Subcutaneous abdominal adipose tissue (tissue), 5 donors: ENCODE results near the gene TMTC1.

Source experiments
- H3K27ac ChIP-seq: one replicate; pipeline ENCODE4 v1.7.0; 2013; ENCODE audit warnings: low read depth, mild to moderate bottlenecking, inconsistent platforms, low read length, moderate library complexity
- H3K27me3 ChIP-seq, 5 donors: one replicate each; pipeline ENCODE4 v1.7.0; 2013; ENCODE audit warnings: low read length in 5 of 5, inconsistent platforms in 1 of 5; ENCODE audit not compliant: control insufficient read depth in 5 of 5, insufficient read depth in 4 of 5
- H3K36me3 ChIP-seq, 5 donors: one replicate each; pipeline ENCODE4 v1.7.0; 2013; ENCODE audit warnings: low read length in 5 of 5; ENCODE audit not compliant: control insufficient read depth in 5 of 5, insufficient read depth in 5 of 5
- H3K4me1 ChIP-seq, 5 donors: one replicate each; pipeline ENCODE4 v1.7.0; 2013; ENCODE audit warnings: low read length in 5 of 5, mild to moderate bottlenecking in 3 of 5, moderate library complexity in 1 of 5; ENCODE audit not compliant: control insufficient read depth in 5 of 5, insufficient read depth in 5 of 5
- H3K4me3 ChIP-seq, 5 donors: one replicate each; pipeline ENCODE4 v1.7.0; 2013; ENCODE audit warnings: low read length in 5 of 5, low read depth in 1 of 5
- H3K9ac ChIP-seq, 5 donors: one replicate each; pipeline ENCODE4 v1.7.0; 2013; ENCODE audit warnings: low read length in 5 of 5, mild to moderate bottlenecking in 4 of 5, moderate library complexity in 3 of 5
- H3K9me3 ChIP-seq, 5 donors: one replicate each; pipeline ENCODE4 v1.7.0; 2013; ENCODE audit warnings: low read length in 5 of 5; ENCODE audit not compliant: control insufficient read depth in 5 of 5
- donor health status: healthy.
- donor health status: healthy.
- donor health status: healthy.
- donor health status: healthy.
- donor health status: healthy.

Gene TMTC1

DNA sequence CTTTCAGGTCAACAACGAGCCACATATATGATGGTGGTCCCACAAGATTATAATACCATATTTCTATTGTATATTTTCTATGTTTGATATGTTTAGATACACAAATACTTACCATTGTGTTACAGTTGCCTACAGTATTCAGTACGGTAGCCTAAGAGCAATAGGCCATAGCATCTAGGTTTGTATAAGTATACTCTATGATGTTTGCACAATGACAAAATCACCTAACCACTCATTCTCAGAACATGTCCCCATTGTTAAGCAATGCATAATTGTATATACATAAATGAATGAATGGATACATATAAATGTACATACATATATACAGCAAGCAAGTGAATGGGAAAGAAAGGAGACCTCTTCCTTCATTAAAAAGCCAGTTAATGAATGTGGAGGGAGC is 23.8 kb downstream of the TMTC1 start:
- H3K4me3 ChIP-seq: no peak overlapping the region

DNA sequence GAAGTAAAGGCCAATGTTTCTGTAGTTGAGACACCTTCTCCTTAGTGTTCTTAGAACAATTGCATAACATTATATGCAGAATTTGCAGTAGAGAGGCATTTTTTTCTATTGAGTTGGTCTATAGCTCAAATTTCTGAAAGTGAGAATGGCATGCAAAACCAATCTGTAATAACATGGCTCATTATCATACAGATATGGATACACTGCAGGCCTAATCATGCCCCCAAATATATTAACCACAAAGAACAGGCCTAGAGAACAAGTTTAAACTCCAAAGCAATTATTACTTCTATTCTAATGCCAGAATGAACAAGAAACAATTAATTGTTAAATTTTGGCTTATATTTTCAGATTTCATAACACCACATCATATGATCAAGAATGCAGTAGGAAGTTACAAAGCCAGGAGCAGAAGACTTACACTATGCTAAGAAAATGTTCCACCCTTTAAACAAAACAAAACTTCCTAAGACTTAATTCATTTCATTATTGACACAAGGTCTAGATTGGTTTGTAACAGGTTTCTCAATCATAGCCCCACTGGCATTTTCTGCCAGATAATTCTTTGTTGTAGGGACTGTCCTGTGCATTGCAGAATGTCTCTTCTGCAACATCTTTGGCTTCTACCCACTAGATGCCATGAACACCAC is 26.9 kb downstream of the TMTC1 start:
- no peak overlapping the region for H3K27ac ChIP-seq
- peaks cover 0 to 16% (median 8%) of the 10 kb centered on the region in 5 donors for H3K4me1 ChIP-seq
- H3K9me3 ChIP-seq: no peaks in the 10 kb centered on the region
- H3K4me3 ChIP-seq: no peak overlapping the region
- H3K27me3 ChIP-seq: no peaks in the 10 kb centered on the region
- peaks cover 2 to 25% (median 6%) of the 10 kb centered on the region in 5 donors for H3K36me3 ChIP-seq
- H3K9ac ChIP-seq: no peak overlapping the region

More for the DNA sequence above, 23.8 kb downstream of the TMTC1 start:
- Histone ChIP-seq H3K9ac (no peak overlapping the region), H3K27ac (no peak overlapping the region), H3K4me1 (peaks cover 8 to 27% (median 16%) of the 10 kb centered on the region in 5 donors), H3K27me3 (no peaks in the 10 kb centered on the region), H3K9me3 (no peaks in the 10 kb centered on the region), H3K36me3 (peaks cover 0 to 15% (median 0%) of the 10 kb centered on the region in 5 donors)

DNA sequence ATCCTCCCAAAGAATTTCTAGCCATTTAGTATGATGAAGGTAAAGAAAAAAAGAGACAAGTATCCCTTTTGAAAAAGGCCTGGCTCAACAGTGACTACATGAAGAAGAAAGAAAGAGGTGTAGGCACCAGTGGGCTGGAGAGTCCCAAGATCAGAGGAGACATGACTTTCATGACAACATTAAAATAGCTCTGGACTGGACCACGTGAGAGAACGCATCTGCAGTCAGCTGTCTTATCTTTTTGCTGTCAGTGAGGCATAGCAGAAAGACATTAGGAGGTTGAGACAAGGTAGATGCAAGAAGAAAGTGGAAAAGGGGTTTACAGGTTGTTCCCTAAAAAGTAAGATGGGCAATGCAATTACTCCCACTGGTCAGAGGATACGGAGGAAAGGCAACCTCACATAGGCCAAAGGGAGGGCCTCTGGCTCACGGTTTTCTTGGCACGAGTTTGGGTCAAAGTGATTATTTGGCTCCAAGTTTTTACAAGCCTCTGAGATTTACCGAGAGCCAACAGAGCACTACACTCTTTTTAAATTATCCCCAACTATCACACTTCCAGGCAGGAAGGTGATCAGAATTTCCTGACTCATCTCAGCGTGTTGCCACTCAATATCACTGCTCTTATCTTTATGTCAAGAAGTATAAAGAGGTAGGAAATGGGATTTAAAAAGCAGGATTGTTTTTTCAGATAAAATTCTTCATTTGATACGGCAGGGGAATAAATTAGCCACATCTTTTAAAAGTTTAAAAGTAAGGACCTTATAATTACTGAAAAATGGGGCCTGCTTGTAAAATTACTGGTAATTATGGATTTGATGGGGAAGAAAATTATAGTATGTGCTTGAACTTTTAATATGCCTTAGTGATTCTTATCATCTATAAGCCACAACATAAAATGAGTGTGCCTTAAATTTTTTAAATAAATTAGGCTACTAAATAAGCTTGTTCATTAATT is 29.2 kb downstream of the TMTC1 start:
- H3K9ac ChIP-seq: no peak overlapping the region
- no peak overlapping the region for H3K4me3 ChIP-seq
- H3K27ac ChIP-seq: no peak overlapping the region
- H3K9me3 ChIP-seq: no peaks in the 10 kb centered on the region
- no peaks in the 10 kb centered on the region for H3K27me3 ChIP-seq
- peaks cover 0 to 16% (median 8%) of the 10 kb centered on the region in 5 donors for H3K4me1 ChIP-seq
- peaks cover 6 to 41% (median 22%) of the 10 kb centered on the region in 5 donors for H3K36me3 ChIP-seq

GRCh38 chr12:29752121-29752520 is 31.6 kb downstream of the TMTC1 start:
- Histone ChIP-seq H3K4me1 (peaks cover 0 to 12% (median 5%) of the 10 kb centered on the region in 5 donors), H3K9ac (no peak overlapping the region), H3K4me3 (no peak overlapping the region), H3K27ac (no peak overlapping the region), H3K36me3 (peaks cover 6 to 30% (median 26%) of the 10 kb centered on the region in 5 donors), H3K9me3 (no peaks in the 10 kb centered on the region), H3K27me3 (no peaks in the 10 kb centered on the region)

GRCh38 chr12:29751676-29752075 is 32.1 kb downstream of the TMTC1 start:
- Histone ChIP-seq H3K27ac (no peak overlapping the region), H3K4me3 (no peak overlapping the region), H3K36me3 (peaks cover 6 to 30% (median 26%) of the 10 kb centered on the region in 5 donors), H3K9ac (no peak overlapping the region), H3K9me3 (no peaks in the 10 kb centered on the region), H3K4me1 (peaks cover 0 to 8% (median 5%) of the 10 kb centered on the region in 5 donors), H3K27me3 (no peaks in the 10 kb centered on the region)

DNA sequence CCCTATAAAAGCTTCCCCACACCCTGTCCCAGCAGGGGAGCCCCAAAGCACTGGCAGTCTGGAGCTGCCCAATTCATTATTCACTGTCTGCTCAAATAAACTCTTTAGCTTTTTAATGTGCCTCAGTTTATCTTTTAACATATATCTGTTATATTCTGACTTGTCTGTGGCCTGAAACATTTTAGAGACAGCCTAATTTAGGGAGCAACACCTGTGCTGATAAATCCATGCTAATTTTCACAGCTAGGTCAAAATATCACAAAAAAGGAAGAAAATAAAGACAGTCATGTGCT is 32.9 kb downstream of the TMTC1 start:
- H3K9me3 ChIP-seq: no peaks in the 10 kb centered on the region
- no peak overlapping the region for H3K4me3 ChIP-seq
- no peaks in the 10 kb centered on the region for H3K27me3 ChIP-seq
- H3K27ac ChIP-seq: no peak overlapping the region
- H3K9ac ChIP-seq: no peak overlapping the region
- H3K4me1 ChIP-seq: peaks cover 0 to 6% (median 5%) of the 10 kb centered on the region in 5 donors
- peaks cover 6 to 30% (median 26%) of the 10 kb centered on the region in 5 donors for H3K36me3 ChIP-seq

GRCh38 chr12:29750131-29750927 is 33.4 kb downstream of the TMTC1 start:
- H3K9ac ChIP-seq: no peak overlapping the region
- no peaks in the 10 kb centered on the region for H3K9me3 ChIP-seq
- H3K4me3 ChIP-seq: no peak overlapping the region
- peaks cover 0 to 6% (median 5%) of the 10 kb centered on the region in 5 donors for H3K4me1 ChIP-seq
- H3K27ac ChIP-seq: no peak overlapping the region
- peaks cover 4 to 30% (median 26%) of the 10 kb centered on the region in 5 donors for H3K36me3 ChIP-seq
- H3K27me3 ChIP-seq: no peaks in the 10 kb centered on the region

- Histone ChIP-seq H3K9me3 (no peaks in the 10 kb centered on the region), H3K27me3 (no peaks in the 10 kb centered on the region), H3K9ac (peak overlapping the region in 1 of 5 donors; percentile 40), H3K27ac (peak overlapping the region; percentile 75), H3K4me1 (peaks cover 2 to 17% (median 7%) of the 10 kb centered on the region in 5 donors), H3K4me3 (no peak overlapping the region), H3K36me3 (peaks cover 0 to 6% (median 5%) of the 10 kb centered on the region in 5 donors)
Measured at GRCh38 chr12:29744365-29744764, 39.4 kb downstream of the TMTC1 start.

DNA sequence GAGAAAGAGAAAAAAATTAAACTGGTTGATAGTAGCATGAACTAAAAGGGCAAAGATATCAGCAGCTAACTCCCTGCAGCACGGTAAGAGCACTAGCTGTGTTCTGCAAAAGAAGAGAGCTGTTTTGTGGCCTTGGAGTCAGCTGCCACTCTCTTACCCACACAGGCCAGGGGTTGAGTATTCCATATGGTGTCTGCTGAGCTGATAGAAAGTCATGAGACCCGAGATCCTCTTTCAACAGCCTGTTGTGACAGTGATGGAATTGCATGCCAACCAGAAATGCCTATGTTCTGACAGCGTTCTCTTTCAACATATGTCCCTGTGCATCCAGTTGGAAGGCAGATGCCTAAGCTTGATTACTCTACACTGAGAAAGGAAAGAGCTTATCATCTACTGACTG is 39.9 kb downstream of the TMTC1 start:
- H3K27me3 ChIP-seq: no peaks in the 10 kb centered on the region
- H3K4me1 ChIP-seq: peaks cover 2 to 17% (median 11%) of the 10 kb centered on the region in 5 donors
- H3K27ac ChIP-seq: peak overlapping the region; percentile 75
- H3K4me3 ChIP-seq: no peak overlapping the region
- H3K36me3 ChIP-seq: peaks cover 0 to 6% (median 5%) of the 10 kb centered on the region in 5 donors
- H3K9me3 ChIP-seq: no peaks in the 10 kb centered on the region
- no peak overlapping the region for H3K9ac ChIP-seq
